Cardiac fibroblast (primary cell): ENCODE measurements around the gene WLS.

Source experiments
- DNase-seq, 2 donors: peaks; one replicate each; pipeline versions ENCODE4 v3.0.0 to v3.0.0-alpha.2; 2010; ENCODE audit warnings: low read depth in 2 of 2
- H3K4me3 ChIP-seq, 2 donors: replicated peaks in 1 of 2; 1 replicate in 1 of 2; 2 replicates in 1 of 2; pipeline ENCODE4 v1.5.1; 2011; ENCODE audit warnings: low read depth in 2 of 2, low read length in 2 of 2, mild to moderate bottlenecking in 2 of 2, moderate library complexity in 1 of 2
- CTCF ChIP-seq: IDR thresholded peaks from one replicate; pipeline ENCODE4 v1.5.1; 2011; ENCODE audit warnings: low read depth, mild to moderate bottlenecking, low read length, inconsistent platforms

WLS gene

GRCh38 chr1:68112835-68113243 is 119.5 kb downstream of the WLS start:
- no peak for TF ChIP-seq CTCF
- DNase-seq, result peak; percentile 91 to 95
- H3K4me3 ChIP-seq, result no peak overlapping the region

GRCh38 chr1:68111519-68112436 is 120.5 kb downstream of the WLS start:
- DNase-seq, result peak; percentile 92 to 95

GRCh38 chr1:68107771-68108170 is 124.6 kb downstream of the WLS start:
- TF ChIP-seq CTCF, result no peak
- DNase-seq, result peak; percentile 45 to 69
- H3K4me3 ChIP-seq, result no peak overlapping the region

More at GRCh38 chr1:68111519-68112436, 120.5 kb downstream of the WLS start:
- no peak overlapping the region for H3K4me3 ChIP-seq
- peak; percentile 74 for TF ChIP-seq CTCF

GRCh38 chr1:68103884-68104554 is 128.3 kb downstream of the WLS start:
- no peak overlapping the region for H3K4me3 ChIP-seq
- no peak for TF ChIP-seq CTCF
- peak; percentile 60 to 73 for DNase-seq

- peak; percentile 29 to 53 for DNase-seq
- no peak overlapping the region for H3K4me3 ChIP-seq
- no peak for TF ChIP-seq CTCF
Observed at GRCh38 chr1:68103011-68103545, 129.2 kb downstream of the WLS start.

GRCh38 chr1:68101829-68102228 is 130.5 kb downstream of the WLS start:
- no peak for DNase-seq
- TF ChIP-seq CTCF, result no peak
- H3K4me3 ChIP-seq, result no peak overlapping the region
